ENCODE data around the gene EMSY. TPM values are rescaled to one million over a fixed set of nuclear protein-coding genes. Genes with fewer than 3 reads are reported as not detected.
A peak's percentile ranks its signal among the peaks of the same experiment; 100 is the strongest.
"Not testable (repeated sequence)": the region's sequence is repeated elsewhere in the genome, so short reads cannot be mapped to it uniquely, and the experiment has no call there.

EMSY gene
- total RNA-seq: 10 to 100 TPM; 46.3 to 52.9 TPM
- polyA plus RNA-seq: 10 to 100 TPM in 1 of 2 donors, 1 to 10 TPM in 1; 9.5 to 23.5 TPM

DNA sequence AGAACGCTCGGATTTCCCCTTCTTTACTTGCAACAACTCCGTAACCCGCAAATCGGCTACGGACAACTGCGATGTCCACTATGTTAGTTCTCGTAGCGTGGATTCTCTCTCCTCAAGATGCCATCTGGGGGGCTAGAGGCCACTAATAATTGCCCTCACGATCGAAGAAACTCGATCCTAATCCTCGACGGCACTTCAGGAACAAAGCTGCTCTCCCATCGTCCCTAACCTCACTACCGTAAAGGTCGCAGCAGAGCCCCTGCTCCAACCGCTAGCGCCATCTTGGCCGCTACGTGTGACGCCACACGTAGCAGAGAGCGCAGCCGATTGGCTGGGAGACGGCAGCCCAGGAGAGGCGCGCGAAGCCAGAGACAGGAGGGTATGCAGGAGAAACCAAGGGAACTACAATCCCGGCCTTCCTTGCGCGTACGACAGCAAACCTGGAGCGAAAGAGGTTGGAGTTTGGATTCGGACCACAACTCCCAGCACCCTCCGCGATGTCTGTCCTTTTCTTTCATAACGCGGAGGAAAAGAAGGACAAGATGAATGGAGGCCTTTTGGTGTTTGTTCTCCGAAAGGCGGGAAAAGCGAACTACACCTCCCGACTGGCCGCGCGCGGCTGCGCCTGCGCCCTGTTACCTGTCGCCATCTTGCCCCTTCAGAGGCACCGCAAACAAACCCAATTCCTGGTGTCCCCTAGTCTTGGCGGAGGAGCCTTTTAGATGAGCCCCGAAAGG is at the start of gene EMSY:
TSS of gene EMSY (plus strand) at position 635 of the 737 bp plus-strand sequence. CDS start 1,921 bp downstream, outside the sequence.
- Histone ChIP-seq H3K36me3 (ENCODE audit: insufficient read depth, low read length) (no peaks in the 10 kb centered on the region), H3K9me3 (ENCODE audit: control insufficient read depth in 1 of 2, low read length in 2 of 2) (no peaks in the 10 kb centered on the region), H3K27ac (ENCODE audit: low read depth, low read length) (peak within 1 kb of the TSS; percentile 92), H3K4me3 (ENCODE audit: low read length in 2 of 2) (peak within 1 kb of the TSS; percentile 78 to 84), H3K4me1 (ENCODE audit: insufficient read depth, low read length) (peaks cover 30% of the 10 kb centered on the region), H3K27me3 (ENCODE audit: insufficient read depth, low read length) (no peaks in the 10 kb centered on the region)
- Mint-ChIP-seq H3K36me3 (peaks cover 14 to 24% of the 10 kb centered on the region in 2 donors), H3K4me3 (peak within 1 kb of the TSS; percentile 90 to 97 (median 97)), H3K27ac (peak within 1 kb of the TSS; percentile 94 to 98 (median 98)), H3K27me3 (no peaks in the 10 kb centered on the region), H3K4me1 (peaks cover 25 to 40% (median 34%) of the 10 kb centered on the region in 4 donors), H3K9me3 (no peaks in the 10 kb centered on the region)
- intact Hi-C loops (cut with micrococcal nuclease): loop anchor here (1.0 to 10.0 kb wide), 4 partner anchors 63 to 630 kb away; partner anchors contain the start of genes GVQW3, THAP12 and UVRAG
- ChIA-PET POLR2A (ENCODE audit: partially characterized antibody) (interaction anchor here (0.6 to 1.4 kb wide), 4 partner anchors 16 to 64 kb away, joined by 3 to 4 read pairs (median 3); partner anchors contain the start of genes GVQW3 and THAP12), CTCF (ENCODE audit: partially characterized antibody) (no interaction called here)
- DNase-seq: peak; percentile 92 to 96 (median 94)

DNA sequence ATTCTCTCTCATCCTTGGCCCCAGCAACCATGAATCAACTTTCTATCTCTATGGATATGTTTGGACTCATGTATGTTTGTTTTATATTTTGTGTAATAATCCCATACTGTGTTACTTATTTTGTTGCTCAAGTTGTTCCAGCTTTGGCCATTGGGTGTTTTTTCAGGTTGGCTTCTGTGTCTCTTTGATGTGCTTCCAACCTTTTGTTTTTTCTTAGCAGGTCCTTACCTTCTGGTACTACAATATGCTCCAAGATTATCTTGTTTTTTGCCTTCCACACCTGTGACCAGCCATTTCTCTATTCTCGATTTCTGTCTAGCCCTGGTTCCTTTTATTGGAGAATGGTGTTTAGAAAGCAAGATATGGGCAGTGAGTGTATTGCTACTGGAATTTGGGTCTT is 49.5 kb upstream of the EMSY start:
- H3K27me3 ChIP-seq (ENCODE audit: insufficient read depth, low read length): no peaks in the 10 kb centered on the region
- H3K4me3 ChIP-seq (ENCODE audit: low read length in 2 of 2): no peak overlapping the region
- no peaks in the 10 kb centered on the region for H3K27me3 Mint-ChIP-seq
- peaks cover 0 to 2% (median 0%) of the 10 kb centered on the region in 8 donors for H3K9me3 Mint-ChIP-seq
- ChIA-PET CTCF (ENCODE audit: partially characterized antibody) (interaction anchor here (1.2 kb wide), 1 partner anchor 25 kb away, joined by 3 read pairs; no protein-coding TSS in a partner anchor), POLR2A (ENCODE audit: partially characterized antibody) (no interaction called here)
- DNase-seq: no peak
- H3K27ac ChIP-seq (ENCODE audit: low read depth, low read length): no peak overlapping the region
- no peak overlapping the region for H3K27ac Mint-ChIP-seq
- no peaks in the 10 kb centered on the region for H3K36me3 ChIP-seq (ENCODE audit: insufficient read depth, low read length)
- H3K9me3 ChIP-seq (ENCODE audit: control insufficient read depth in 1 of 2, low read length in 2 of 2): no peaks in the 10 kb centered on the region
- intact Hi-C loops (cut with micrococcal nuclease): no loop called here
- peaks cover 0 to 3% (median 0%) of the 10 kb centered on the region in 4 donors for H3K4me1 Mint-ChIP-seq
- H3K4me1 ChIP-seq (ENCODE audit: insufficient read depth, low read length): no peaks in the 10 kb centered on the region
- H3K4me3 Mint-ChIP-seq: no peak overlapping the region
- no peaks in the 10 kb centered on the region for H3K36me3 Mint-ChIP-seq

DNA sequence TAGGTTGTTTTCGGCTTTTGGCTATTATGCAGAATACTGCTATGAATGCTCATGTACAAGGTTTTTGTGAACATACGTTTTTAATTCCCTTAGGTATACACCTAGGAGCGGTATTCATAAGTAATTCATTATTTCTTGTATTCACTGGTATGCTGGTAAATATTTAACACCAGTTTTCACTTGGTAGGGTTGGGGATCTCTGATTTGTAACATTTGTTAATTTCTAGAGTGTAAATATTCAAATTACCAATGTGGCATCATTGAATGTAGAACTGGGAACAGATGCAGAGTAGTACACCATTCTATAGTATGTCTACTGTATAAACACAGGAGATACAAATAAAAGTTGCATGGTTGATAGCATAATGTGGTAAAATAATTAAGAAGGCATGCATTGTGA is 47.4 kb upstream of the EMSY start:
- POLR2A ChIA-PET (ENCODE audit: partially characterized antibody): no interaction called here
- CTCF ChIA-PET (ENCODE audit: partially characterized antibody): no interaction called here
- intact Hi-C loops (cut with micrococcal nuclease): no loop called here

DNA sequence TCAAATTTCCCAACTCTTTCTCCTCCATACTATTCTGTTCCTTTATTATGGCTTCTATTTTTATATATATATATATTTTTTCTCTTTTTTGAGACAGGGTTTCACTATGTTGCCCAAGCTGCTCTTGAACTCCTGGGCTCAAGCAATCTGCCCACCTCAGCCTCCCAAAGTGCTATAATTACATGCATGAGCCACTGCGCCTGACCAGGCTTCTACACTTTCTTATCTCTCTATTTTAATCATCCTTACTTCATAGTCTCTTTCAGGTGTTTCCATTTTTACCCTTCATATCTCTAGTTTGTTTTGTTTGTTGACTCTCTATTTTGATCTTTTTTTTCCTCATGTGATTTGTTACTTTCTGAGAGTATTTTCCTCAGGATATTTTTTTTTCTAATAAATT is 43.9 kb upstream of the EMSY start:
- Histone ChIP-seq H3K4me1 (ENCODE audit: insufficient read depth, low read length) (no peaks in the 10 kb centered on the region), H3K27me3 (ENCODE audit: insufficient read depth, low read length) (no peaks in the 10 kb centered on the region), H3K36me3 (ENCODE audit: insufficient read depth, low read length) (no peaks in the 10 kb centered on the region), H3K4me3 (ENCODE audit: low read length in 2 of 2) (no peak overlapping the region), H3K9me3 (ENCODE audit: control insufficient read depth in 1 of 2, low read length in 2 of 2) (no peaks in the 10 kb centered on the region), H3K27ac (ENCODE audit: low read depth, low read length) (no peak overlapping the region)
- no peaks in the 10 kb centered on the region for H3K4me1 Mint-ChIP-seq
- intact Hi-C loops (cut with micrococcal nuclease): no loop called here
- H3K9me3 Mint-ChIP-seq: peaks cover 0 to 2% (median 0%) of the 10 kb centered on the region in 8 donors
- H3K4me3 Mint-ChIP-seq: no peak overlapping the region
- peaks cover 0 to 1% of the 10 kb centered on the region in 2 donors for H3K27me3 Mint-ChIP-seq
- no peaks in the 10 kb centered on the region for H3K36me3 Mint-ChIP-seq
- no peak for DNase-seq
- no peak overlapping the region for H3K27ac Mint-ChIP-seq
- CTCF ChIA-PET (ENCODE audit: partially characterized antibody): interaction anchor here (1.0 kb wide), 1 partner anchor 24 kb away, joined by 3 read pairs; no protein-coding TSS in a partner anchor
- POLR2A ChIA-PET (ENCODE audit: partially characterized antibody): no interaction called here

More for the DNA sequence above, 47.4 kb upstream of the EMSY start:
- Mint-ChIP-seq H3K4me3 (no peak overlapping the region), H3K27me3 (no peaks in the 10 kb centered on the region), H3K27ac (no peak overlapping the region), H3K36me3 (no peaks in the 10 kb centered on the region), H3K9me3 (peaks cover 0 to 2% (median 0%) of the 10 kb centered on the region in 8 donors), H3K4me1 (peaks cover 0 to 3% (median 0%) of the 10 kb centered on the region in 4 donors)
- H3K4me1 ChIP-seq (ENCODE audit: insufficient read depth, low read length): no peaks in the 10 kb centered on the region
- no peaks in the 10 kb centered on the region for H3K9me3 ChIP-seq (ENCODE audit: control insufficient read depth in 1 of 2, low read length in 2 of 2)
- no peak overlapping the region for H3K27ac ChIP-seq (ENCODE audit: low read depth, low read length)
- DNase-seq: no peak
- no peaks in the 10 kb centered on the region for H3K27me3 ChIP-seq (ENCODE audit: insufficient read depth, low read length)
- H3K36me3 ChIP-seq (ENCODE audit: insufficient read depth, low read length): no peaks in the 10 kb centered on the region
- no peak overlapping the region for H3K4me3 ChIP-seq (ENCODE audit: low read length in 2 of 2)

- H3K4me1 Mint-ChIP-seq; H3K9me3 Mint-ChIP-seq; H3K4me3 Mint-ChIP-seq; H3K9me3 ChIP-seq (ENCODE audit: control insufficient read depth in 1 of 2, low read length in 2 of 2); H3K4me1 ChIP-seq (ENCODE audit: insufficient read depth, low read length); H3K36me3 Mint-ChIP-seq; H3K4me3 ChIP-seq (ENCODE audit: low read length in 2 of 2); intact Hi-C loops (cut with micrococcal nuclease); H3K27me3 ChIP-seq (ENCODE audit: insufficient read depth, low read length); H3K27me3 Mint-ChIP-seq; H3K27ac ChIP-seq (ENCODE audit: low read depth, low read length); H3K36me3 ChIP-seq (ENCODE audit: insufficient read depth, low read length); CTCF ChIA-PET (ENCODE audit: partially characterized antibody); DNase-seq; POLR2A ChIA-PET (ENCODE audit: partially characterized antibody): not testable (repeated sequence)
- H3K27ac Mint-ChIP-seq: peak overlapping the region in 1 of 7 donors; percentile 66
Measured at GRCh38 chr11:76401484-76401883, 43.3 kb upstream of the EMSY start.

GRCh38 chr11:76406359-76406758 is 38.5 kb upstream of the EMSY start:
- H3K4me3 ChIP-seq (ENCODE audit: low read length in 2 of 2): no peak overlapping the region
- CTCF ChIA-PET (ENCODE audit: partially characterized antibody): no interaction called here
- H3K27ac ChIP-seq (ENCODE audit: low read depth, low read length): no peak overlapping the region
- Mint-ChIP-seq H3K4me1 (no peaks in the 10 kb centered on the region), H3K4me3 (no peak overlapping the region), H3K27me3 (peaks cover 0 to 1% of the 10 kb centered on the region in 2 donors), H3K27ac (no peak overlapping the region), H3K36me3 (no peaks in the 10 kb centered on the region), H3K9me3 (no peaks in the 10 kb centered on the region)
- no peak for DNase-seq
- intact Hi-C loops (cut with micrococcal nuclease): no loop called here
- no peaks in the 10 kb centered on the region for H3K27me3 ChIP-seq (ENCODE audit: insufficient read depth, low read length)
- H3K4me1 ChIP-seq (ENCODE audit: insufficient read depth, low read length): no peaks in the 10 kb centered on the region
- POLR2A ChIA-PET (ENCODE audit: partially characterized antibody): no interaction called here
- H3K9me3 ChIP-seq (ENCODE audit: control insufficient read depth in 1 of 2, low read length in 2 of 2): no peaks in the 10 kb centered on the region
- no peaks in the 10 kb centered on the region for H3K36me3 ChIP-seq (ENCODE audit: insufficient read depth, low read length)

- DNase-seq: no peak
- Mint-ChIP-seq H3K4me1 (no peaks in the 10 kb centered on the region), H3K9me3 (no peaks in the 10 kb centered on the region), H3K4me3 (no peak overlapping the region), H3K36me3 (no peaks in the 10 kb centered on the region), H3K27ac (no peak overlapping the region), H3K27me3 (peaks cover 0 to 1% of the 10 kb centered on the region in 2 donors)
- ChIA-PET POLR2A (ENCODE audit: partially characterized antibody) (no interaction called here), CTCF (ENCODE audit: partially characterized antibody) (no interaction called here)
- Histone ChIP-seq H3K27me3 (ENCODE audit: insufficient read depth, low read length) (no peaks in the 10 kb centered on the region), H3K27ac (ENCODE audit: low read depth, low read length) (no peak overlapping the region), H3K4me3 (ENCODE audit: low read length in 2 of 2) (no peak overlapping the region), H3K9me3 (ENCODE audit: control insufficient read depth in 1 of 2, low read length in 2 of 2) (no peaks in the 10 kb centered on the region), H3K4me1 (ENCODE audit: insufficient read depth, low read length) (no peaks in the 10 kb centered on the region), H3K36me3 (ENCODE audit: insufficient read depth, low read length) (no peaks in the 10 kb centered on the region)
- intact Hi-C loops (cut with micrococcal nuclease): no loop called here
Measured at GRCh38 chr11:76408171-76408965, 36.5 kb upstream of the EMSY start.

Data from CD4-positive, alpha-beta memory T cell (primary cell).